Stimulated activated CD4-positive, alpha-beta T cell treated with anti-CD3 and anti-CD28 coated beads, Interleukin-4, amount 100 ng/mL, for 4 hours (primary cell): ENCODE data around the gene S100A10.
A peak's percentile ranks its signal among the peaks of the same experiment; 100 is the strongest.

ENCODE experiments used
- DNase-seq, 2 experiments: peaks; one replicate each; pipeline ENCODE4 v3.0.0-alpha.2; 2020

Gene S100A10

DNA sequence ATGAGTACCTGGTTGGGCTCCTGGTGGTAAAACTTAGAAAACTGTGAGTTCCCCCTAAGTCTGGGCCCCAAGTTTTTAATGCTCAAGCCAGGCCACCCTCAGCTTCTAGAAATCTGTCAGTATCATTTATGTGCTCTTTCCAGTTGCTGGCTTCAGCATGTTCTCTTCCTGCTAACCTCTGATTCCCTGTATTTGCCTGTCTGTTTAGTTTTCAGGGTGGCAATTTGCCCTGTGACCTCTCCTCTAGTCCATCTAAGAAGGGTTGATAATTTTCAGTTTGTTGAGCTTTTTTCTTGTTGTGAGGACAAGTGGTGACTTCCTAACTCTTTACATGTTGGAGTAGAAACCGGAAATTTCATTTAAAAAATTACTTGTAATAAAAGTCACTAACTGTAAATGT, 16.0 kb upstream of the S100A10 start:
- no peak for DNase-seq

DNA sequence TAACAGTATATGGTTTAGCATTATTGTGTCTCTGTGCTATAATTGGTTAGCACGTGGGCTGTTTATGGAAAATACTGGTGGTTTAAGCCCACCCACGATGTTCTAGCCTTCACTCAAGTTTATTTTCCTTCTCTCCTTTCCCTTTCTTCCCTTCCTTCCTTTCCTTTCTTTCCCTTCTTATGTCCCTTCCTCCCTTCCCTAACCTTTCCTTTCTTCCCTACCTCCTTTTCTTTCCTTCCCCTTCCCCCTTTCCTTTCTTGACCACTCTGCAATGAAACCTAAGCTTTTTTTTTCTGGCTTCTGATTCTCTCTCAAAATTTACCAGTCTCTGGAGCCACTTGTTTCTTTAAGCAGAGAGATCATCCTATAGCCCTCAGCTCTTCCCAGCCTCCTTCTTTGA, 13.4 kb upstream of the S100A10 start:
- DNase-seq: no peak

GRCh38 chr1:152005360-152005912, 11.8 kb upstream of the S100A10 start:
- DNase-seq: no peak

DNA sequence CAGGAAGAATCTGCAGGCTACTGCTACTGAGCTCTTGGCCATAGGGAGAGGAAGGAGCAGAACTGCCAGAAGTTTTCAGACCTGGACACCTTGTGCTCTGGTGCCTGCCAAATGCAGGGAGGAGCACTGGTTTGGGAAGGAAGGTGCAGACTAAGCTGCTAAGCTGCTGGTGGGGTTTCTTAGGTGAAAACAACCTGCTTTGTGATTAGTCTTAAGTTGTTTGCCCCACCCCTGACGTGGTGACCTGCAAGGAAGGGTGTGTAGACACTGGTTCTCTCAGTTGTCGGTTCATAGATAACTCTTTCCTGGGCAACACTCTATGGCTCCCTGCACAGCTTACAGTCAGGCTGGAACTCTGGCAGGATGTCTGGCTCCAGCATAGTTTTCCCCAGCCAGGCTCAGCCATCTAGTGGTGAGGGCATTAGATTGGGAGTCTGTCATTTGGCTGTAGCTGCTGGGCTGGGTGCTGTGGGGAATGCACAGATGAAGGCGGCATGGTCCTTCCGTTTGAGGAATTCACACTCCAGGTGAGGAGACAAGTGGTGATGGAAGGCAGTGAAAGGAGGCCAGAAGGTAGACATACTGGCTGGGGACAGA, 10.3 kb upstream of the S100A10 start:
- DNase-seq: no peak

GRCh38 chr1:152002960-152003359, 9.3 kb upstream of the S100A10 start:
- DNase-seq: no peak

DNA sequence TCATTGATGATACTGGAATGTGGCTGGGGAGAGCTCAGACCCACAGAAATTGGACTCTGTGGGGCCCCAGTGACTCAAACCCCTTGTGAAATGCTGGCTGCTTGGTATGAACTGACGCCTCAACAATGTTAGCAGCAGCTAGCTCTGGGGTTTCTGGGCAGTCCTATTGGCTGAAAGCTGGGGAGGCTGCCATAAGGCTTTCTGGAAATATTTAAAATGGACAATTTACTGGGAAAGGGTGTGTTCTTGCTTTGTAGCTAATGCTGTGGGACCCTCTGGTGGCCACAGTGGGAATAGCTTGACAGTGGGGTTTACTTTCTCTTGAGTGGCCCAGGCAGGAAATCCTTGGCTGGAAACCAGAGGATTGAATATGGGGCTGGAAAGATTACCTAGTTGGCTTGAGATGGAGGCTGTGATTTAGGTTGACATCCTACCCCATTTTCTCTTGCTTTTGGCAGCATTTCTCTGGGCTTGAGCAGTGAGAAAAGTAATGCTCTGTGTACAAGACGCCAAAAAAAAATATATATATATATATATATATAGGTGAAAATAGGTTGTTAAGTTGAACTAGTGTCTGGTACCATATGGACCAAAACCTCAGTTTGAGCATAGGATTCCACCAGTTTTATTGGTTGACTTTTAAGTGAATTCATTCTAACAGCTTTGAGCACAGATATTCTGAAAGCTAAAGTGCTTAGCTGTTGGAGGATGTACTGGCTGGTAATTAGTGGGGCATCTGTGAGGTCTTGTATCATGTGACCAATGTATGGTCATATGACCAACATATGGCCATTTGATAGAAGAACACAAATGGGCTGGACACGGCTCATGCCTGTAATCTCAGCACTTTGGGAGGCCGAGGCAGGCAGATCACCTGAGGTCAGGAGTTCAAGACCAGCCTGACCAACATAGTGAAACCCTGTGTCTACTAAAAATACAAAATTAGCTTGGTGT, 8.2 kb upstream of the S100A10 start:
- DNase-seq: peak; percentile 68

DNA sequence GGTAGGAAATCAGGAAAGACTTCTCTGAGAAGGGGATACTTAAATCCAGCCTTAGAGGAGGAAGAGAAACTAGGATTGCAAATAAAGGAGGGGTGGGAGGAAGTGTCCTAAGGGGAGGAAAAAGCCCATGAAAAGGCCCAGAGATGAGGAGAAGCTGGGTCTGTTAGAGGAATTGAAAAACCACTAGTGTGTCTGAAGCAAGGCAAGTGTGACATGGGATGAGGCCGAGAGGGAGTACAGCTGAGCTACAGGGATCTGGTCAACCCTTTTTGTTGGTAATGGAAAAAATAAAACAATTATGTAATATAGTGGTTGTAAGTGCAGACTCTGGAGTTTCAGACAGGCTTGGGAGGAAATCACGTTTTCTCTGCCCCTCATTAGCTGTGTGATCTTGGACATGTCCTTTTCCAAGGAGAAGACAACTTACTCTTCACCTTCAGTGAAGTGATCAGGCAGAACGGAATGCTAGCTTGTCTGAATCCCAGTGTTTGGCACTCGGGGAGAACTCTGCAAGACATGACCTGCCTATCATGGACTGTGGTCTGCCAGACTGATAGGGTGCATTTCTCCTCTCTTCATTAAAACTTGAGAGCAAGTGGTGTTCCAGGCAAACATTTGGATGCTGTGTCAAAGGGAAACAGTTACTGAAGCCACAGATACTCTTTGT, 7.4 kb upstream of the S100A10 start:
- DNase-seq: no peak

DNA sequence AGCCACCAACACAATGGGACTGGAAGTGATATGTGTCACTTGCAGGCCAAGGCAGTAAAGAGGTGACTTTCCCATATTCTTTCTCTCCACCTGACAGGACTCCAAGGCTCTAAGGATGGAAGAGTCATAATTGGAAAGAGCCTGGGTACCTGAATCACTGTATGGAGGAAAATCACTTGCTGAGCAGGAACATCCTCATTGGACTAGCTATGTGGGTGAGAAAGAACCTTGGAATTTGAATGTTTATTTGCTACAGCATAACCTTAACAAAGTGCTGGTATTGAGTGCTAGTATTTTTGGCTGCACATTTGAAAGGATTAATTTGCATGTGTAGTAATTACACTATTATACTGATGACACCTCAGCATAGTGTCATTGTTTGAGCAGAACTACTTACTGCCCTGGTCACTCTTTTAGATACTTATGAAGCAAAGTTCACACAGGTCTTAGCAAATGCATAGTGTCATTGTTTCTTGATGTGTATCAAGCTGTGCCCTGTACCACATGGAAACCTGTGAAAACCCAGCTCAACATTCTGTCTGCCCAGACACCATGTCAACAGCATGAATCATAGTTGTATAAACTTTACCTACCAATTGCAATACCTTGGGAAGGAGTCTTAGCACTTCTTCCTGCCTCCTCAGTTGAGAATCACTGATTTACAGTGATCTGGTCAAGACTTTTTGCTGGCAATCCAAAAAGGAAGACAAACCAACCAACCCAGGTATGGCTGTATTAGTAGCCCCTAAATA, 5.1 kb upstream of the S100A10 start:
- no peak for DNase-seq

DNA sequence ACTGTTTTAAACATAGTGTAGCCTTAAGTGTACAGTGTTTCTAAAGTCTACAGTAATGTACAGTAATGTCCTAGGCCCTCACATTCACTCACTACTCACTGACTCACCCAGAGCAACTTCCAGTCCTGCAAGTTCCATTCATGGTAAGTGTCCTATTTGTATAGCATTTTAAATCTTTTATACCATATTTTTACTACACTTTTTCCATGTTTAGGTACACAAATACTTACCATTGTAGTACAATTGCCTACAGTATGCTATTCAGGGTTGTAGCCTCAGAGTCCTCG, 3.6 kb upstream of the S100A10 start:
- no peak for DNase-seq

- DNase-seq: no peak
These were observed 2.1 kb upstream of the S100A10 start for GRCh38 chr1:151995774-151996173.

DNA sequence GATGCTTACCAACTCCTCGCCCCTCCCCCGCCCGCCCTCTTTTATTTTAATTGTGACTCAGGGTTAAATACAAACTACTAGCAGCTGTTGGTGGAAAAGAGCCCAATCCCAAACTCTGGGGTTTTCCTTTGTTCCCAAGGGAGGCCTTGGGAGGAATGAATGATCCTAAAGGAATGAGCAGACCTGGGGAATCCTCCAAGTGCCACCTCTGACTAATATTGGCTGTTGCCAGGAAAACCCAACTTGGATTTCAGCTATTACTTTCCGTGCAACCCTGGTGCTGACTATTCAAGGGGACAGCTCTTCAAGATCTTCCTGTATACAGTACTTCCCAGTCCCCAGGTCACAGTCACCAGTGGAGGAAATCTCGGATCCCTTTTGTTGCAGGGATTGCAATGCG, 1.3 kb upstream of the S100A10 start:
- no peak for DNase-seq

- peak; percentile 22 for DNase-seq
These were observed 450 bp downstream of the S100A10 start for GRCh38 chr1:151993084-151993733.

DNA sequence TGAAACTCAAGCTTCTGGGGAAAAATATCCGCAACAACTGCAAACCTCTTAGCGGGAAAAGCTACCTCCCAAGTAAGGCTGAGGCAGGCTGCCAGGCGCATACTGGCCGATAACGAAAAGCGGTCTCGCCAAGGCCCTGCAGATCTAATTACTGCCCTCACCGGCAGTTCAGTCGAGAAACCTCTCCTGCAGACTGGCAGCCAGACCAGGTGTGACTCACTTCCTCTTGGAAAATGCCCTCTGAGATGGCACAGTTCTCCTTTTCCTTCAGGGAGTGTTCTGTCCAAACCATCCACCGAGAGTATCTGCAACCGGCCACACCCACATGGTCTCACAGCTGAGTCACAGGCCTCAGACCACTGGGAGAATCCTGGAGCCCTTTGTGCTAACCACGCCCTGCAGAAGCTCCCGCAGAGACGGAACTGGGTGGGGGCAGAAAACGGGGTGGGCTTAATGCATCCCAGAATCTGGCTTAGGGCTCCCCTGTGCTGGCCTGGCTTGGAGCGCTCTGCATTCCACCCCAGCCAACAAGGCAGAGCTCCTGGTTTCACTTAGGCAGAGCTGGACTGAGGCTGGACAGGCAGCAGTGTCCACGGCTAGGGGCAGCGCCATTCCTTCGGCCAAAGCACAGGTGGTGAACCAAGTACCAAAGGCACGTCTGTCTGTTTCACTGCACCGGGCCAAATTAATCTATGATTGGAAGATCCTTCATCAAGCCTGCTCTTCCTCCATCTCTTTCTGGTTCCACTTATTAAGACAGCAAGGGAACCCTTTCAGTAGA, 1.2 kb downstream of the S100A10 start:
- no peak for DNase-seq

DNA sequence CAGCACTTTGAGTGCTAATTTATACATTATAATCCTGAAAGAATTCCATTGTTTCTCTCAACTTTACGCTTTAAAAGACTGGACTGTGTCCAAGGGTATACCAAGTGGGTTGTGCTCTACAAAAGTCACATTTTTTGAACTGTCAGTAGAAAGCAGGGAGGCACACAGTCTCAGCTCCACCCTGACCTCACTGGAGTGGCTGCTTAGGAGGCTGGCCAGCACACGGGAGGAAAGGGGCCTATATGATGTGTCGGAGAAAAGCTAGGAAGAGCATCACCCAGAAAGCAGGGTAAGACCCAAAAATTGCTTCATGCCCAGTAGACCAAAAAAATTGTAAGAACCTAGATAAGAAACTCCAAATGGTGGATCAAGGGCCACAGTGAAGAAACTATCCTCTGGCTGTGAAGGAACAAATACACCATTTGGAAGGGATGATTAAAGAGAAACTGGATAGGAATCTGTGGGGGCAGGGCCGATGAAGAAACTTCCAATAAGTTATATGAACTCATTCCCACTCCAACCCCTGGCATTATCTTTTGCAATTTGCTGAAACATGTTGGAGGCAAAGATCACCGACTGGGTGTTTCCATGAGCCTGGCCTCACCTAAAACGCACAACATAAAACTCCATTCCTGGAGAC, 1.9 kb downstream of the S100A10 start:
- no peak for DNase-seq

DNA sequence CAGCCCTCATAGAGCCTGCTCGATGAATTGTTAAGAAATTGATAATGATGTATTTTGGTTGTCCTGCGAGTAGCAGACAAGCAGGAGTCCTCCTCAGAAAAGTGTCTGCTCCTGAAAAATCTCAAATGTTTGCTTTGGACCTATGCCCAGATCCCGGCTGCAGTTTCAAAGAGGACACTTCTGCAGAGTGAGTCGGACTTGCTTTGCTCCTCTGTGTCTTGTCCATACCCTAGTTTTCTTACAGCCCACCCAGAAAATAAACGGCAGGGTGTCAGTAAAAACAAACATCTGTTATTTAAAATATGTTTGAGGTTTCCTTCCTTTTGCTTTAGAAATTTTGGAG, 2.8 kb downstream of the S100A10 start:
- no peak for DNase-seq

DNA sequence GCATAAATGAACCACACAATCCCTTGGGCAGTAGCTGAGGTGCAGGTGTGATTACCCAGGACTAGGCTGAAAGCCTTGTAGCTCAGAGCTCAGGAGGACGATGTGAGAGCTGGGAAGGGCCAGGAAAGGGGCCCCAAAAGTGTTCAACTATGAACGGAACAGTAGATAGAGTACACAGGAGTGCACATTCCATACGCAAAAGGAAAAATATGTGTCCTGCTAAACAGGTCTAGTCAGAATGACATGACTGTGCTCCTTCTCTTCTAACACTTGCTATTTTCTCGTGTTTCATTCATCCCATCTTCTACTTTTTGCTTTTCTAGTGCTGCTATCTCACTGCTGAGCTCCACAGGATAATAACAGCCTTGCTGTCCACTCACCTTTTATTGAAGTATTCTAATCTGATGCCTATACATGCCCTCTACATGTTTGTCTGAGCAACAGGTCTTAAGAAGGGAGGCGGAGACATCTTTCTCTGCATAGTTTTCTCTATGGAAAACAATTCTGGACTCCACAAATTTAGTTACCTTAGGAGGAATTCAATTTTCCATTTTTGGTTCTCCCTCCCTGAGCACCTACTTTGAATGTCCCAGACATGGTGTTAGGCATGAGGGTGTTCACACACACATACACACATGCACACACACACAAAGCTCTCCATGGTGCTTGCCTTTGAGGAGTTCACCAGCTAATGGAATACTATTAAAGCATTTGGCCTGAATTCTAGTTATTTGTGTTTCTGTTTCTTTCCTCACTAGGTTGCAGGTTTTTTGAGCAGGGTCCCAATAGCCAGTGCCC, 3.4 kb downstream of the S100A10 start:
- no peak for DNase-seq

- DNase-seq: peak; percentile 30 to 32
These were observed 4.3 kb downstream of the S100A10 start for GRCh38 chr1:151989211-151989862.

- DNase-seq: no peak
These were observed 5.2 kb downstream of the S100A10 start for GRCh38 chr1:151988405-151988923.

DNA sequence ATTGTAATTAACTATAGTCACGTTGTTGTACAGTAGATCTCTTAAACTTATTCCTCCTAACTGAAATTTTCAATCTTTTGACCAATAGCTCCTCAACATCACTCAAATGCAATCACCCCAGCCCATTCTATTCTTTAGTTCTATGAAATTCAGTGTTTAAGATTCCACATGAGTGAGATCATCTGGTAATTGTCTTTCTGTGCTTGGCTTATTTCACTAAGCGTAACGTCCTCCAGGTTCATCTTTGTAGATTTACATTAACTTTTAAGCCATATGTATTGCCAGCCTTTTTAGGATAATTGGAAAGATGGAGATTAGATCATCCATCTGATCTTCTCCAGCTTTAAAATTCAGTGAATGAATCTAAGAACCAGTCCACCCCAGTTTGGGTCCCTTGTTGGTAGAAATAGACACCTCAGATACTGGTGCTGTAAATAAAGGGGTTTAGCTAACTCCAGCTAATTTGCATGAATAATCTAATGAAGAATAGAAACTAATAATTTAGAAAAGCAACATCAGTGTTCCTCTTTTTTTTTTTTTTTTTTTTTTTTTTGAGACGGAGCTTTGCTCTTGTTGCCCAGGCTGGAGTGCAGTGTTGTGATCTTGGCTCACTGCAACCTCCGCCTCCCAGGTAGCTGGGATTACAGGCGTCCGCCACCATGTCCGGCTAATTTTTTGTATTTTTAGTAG, 7.0 kb downstream of the S100A10 start:
- no peak for DNase-seq
